A549 (cell line): ENCODE data around the gene RAET1L. TPM values are rescaled to one million over a fixed set of nuclear protein-coding genes. Genes with fewer than 3 reads are reported as not detected.

Source experiments
- ATAC-seq, 2 experiments: fragments of 200-7000 bp in 1 of 2; fragments of >200 bp in 1 of 2; cut with Nextera tagmentation in 1 of 2; cut with Tn5 transposase in 1 of 2; 3 replicates each; pipeline versions ENCODE4 v1.8.0 to v1.9.1; 2018 to 2020; ENCODE audit warnings: mild to moderate bottlenecking in 1 of 2, moderate library complexity in 1 of 2
- CTCF ChIA-PET: fragments of 300-600 bp; sonication (Branson Sonifier 250); formaldehyde crosslinking; extraction: SDS; loops from one replicate; lab custom pipeline; 2021; ENCODE audit warnings: antibody characterized with exemption, inconsistent platforms; lab: Yijun Ruan, JAX
- POLR2A ChIA-PET: fragments of 350-600 bp; formaldehyde crosslinking; extraction: SDS; loops from one replicate; lab custom pipeline; 2021; ENCODE audit warnings: antibody characterized with exemption, inconsistent platforms; lab: Yijun Ruan, JAX
- DNase-seq, 2 experiments: peaks; one replicate each; pipeline versions ENCODE4 v3.0.0 to v3.0.0-alpha.2; 2011 to 2016; ENCODE audit warnings: low read depth in 1 of 2, low spot score in 1 of 2
- FAIRE-seq: peaks from 2 replicates; lab custom pipeline; 2011; peaks lifted over from hg19 to GRCh38; lab: Jason Lieb, UNC
- H3K27ac ChIP-seq, 2 experiments: fragments of >200 bp; sonication (Bioruptor Twin); formaldehyde crosslinking; 3 replicates each; pipeline ENCODE4 v1.5.1; 2016 to 2017
- H3K4me1 ChIP-seq: fragments of >200 bp; sonication (Bioruptor Twin); formaldehyde crosslinking; 3 replicates; pipeline ENCODE4 v1.6.1; 2016
- H3K4me2 ChIP-seq: fragments of >200 bp; sonication (Bioruptor Twin); formaldehyde crosslinking; 3 replicates; pipeline ENCODE4 v1.6.1; 2016
- H3K4me3 ChIP-seq: fragments of >200 bp; sonication (Bioruptor Twin); formaldehyde crosslinking; 3 replicates; pipeline ENCODE4 v1.5.1; 2016
- H3K9me3 ChIP-seq: fragments of >200 bp; sonication (Bioruptor Twin); formaldehyde crosslinking; 3 replicates; pipeline ENCODE4 v1.6.1; 2016
- BHLHE40 ChIP-seq: IDR thresholded peaks from 2 replicates; pipeline ENCODE4 v1.6.1; 2012; ENCODE audit warnings: low read depth, low read length, inconsistent platforms
- CBX8 ChIP-seq: fragments of 200-600 bp; sonication (generic); IDR thresholded peaks from 2 replicates; pipeline ENCODE4 v1.6.1; 2016
- CEBPB ChIP-seq, 2 experiments: fragments of >200 bp in 1 of 2; sonication (Bioruptor Twin) in 1 of 2; formaldehyde crosslinking in 1 of 2; IDR thresholded peaks; 2 replicates each; pipeline ENCODE4 v1.6.1; 2012 to 2016
- CTCF ChIP-seq: fragments of >200 bp; sonication (Bioruptor Twin); formaldehyde crosslinking; IDR thresholded peaks from 3 replicates; pipeline ENCODE4 v1.5.1; 2016
- E2F6 ChIP-seq: IDR thresholded peaks from 2 replicates; pipeline ENCODE4 v1.6.1; 2012; ENCODE audit warnings: low read depth, borderline replicate concordance
- EHMT2 ChIP-seq: fragments of 200-600 bp; sonication (generic); IDR thresholded peaks from 2 replicates; pipeline ENCODE4 v1.6.1; 2016; ENCODE audit warnings: antibody characterized with exemption, low read depth, mild to moderate bottlenecking, moderate library complexity
- EP300 ChIP-seq, 2 experiments: fragments of >200 bp; sonication (Bioruptor Twin); formaldehyde crosslinking; IDR thresholded peaks; 2 replicates in 1 of 2; 3 replicates in 1 of 2; pipeline ENCODE4 v1.6.1; 2016 to 2017
- GATA3 ChIP-seq: IDR thresholded peaks from 2 replicates; pipeline ENCODE4 v1.6.1; 2012; ENCODE audit warnings: borderline replicate concordance
- HEYL ChIP-seq: fragments of 250-450 bp; sonication (Bioruptor Pico); IDR thresholded peaks from 2 replicates; pipeline ENCODE4 v1.8.0; 2021; ENCODE audit warnings: mild to moderate bottlenecking, moderate library complexity
- JUN ChIP-seq, 2 experiments: fragments of >200 bp; sonication (Bioruptor Twin); formaldehyde crosslinking; IDR thresholded peaks; 2 replicates in 1 of 2; 3 replicates in 1 of 2; pipeline ENCODE4 v1.6.1; 2016 to 2017
- JUNB ChIP-seq: fragments of >200 bp; sonication (Bioruptor Twin); formaldehyde crosslinking; IDR thresholded peaks from 2 replicates; pipeline ENCODE4 v1.6.1; 2016
- KDM5A ChIP-seq: fragments of 200-600 bp; sonication (generic); IDR thresholded peaks from 2 replicates; pipeline ENCODE4 v1.6.1; 2016; ENCODE audit warnings: antibody characterized with exemption, mild to moderate bottlenecking
- NPAS2 ChIP-seq: fragments of 250-450 bp; sonication (Bioruptor Pico); IDR thresholded peaks from 2 replicates; pipeline ENCODE4 v1.8.0; 2022; ENCODE audit warnings: mild to moderate bottlenecking, moderate library complexity, borderline replicate concordance
- POLR2A ChIP-seq: IDR thresholded peaks from 2 replicates; pipeline ENCODE4 v1.6.1; 2012; ENCODE audit warnings: mild to moderate bottlenecking, low read length
- RAD21 ChIP-seq, 2 experiments: fragments of >200 bp in 1 of 2; sonication (Bioruptor Twin) in 1 of 2; formaldehyde crosslinking in 1 of 2; IDR thresholded peaks in 1 of 2; conservative IDR thresholded peaks in 1 of 2; 2 replicates in 1 of 2; 3 replicates in 1 of 2; pipeline ENCODE4 v1.6.1; 2012 to 2018; ENCODE audit warnings: inconsistent platforms in 1 of 2
- RARB ChIP-seq: fragments of 250-450 bp; sonication (Bioruptor Pico); IDR thresholded peaks from 2 replicates; pipeline ENCODE4 v1.8.0; 2021; ENCODE audit warnings: mild to moderate bottlenecking, moderate library complexity
- REST ChIP-seq: fragments of 200-600 bp; sonication (generic); IDR thresholded peaks from 2 replicates; pipeline ENCODE4 v1.6.1; 2016; ENCODE audit warnings: antibody characterized with exemption, mild to moderate bottlenecking, moderate library complexity
- RFX5 ChIP-seq: fragments of 450-650 bp; IDR thresholded peaks from 2 replicates; pipeline ENCODE4 v1.7.1; 2014; ENCODE audit warnings: antibody characterized with exemption, mild to moderate bottlenecking, moderate library complexity
- SREBF2 ChIP-seq: fragments of 450-650 bp; IDR thresholded peaks from 2 replicates; pipeline ENCODE4 v1.6.1; 2014; ENCODE audit warnings: mild to moderate bottlenecking, moderate library complexity
- TFCP2L1 ChIP-seq: fragments of 250-450 bp; sonication (Bioruptor Pico); IDR thresholded peaks from 2 replicates; pipeline ENCODE4 v1.5.0; 2021; ENCODE audit warnings: mild to moderate bottlenecking
- USF2 ChIP-seq: fragments of 450-650 bp; IDR thresholded peaks from 2 replicates; pipeline ENCODE4 v1.6.1; 2014; ENCODE audit warnings: antibody characterized with exemption
- ZC3H11A ChIP-seq: fragments of 450-650 bp; IDR thresholded peaks from 2 replicates; pipeline ENCODE4 v1.6.1; 2014; ENCODE audit warnings: antibody characterized with exemption, mild to moderate bottlenecking
- ZFP36 ChIP-seq: fragments of 450-650 bp; IDR thresholded peaks from 2 replicates; pipeline ENCODE4 v1.6.1; 2014; ENCODE audit warnings: borderline replicate concordance; ENCODE audit not compliant: partially characterized antibody
- WGBS: methylation state at CpG from one replicate; pipeline ENCODE4 v1.1.6; 2017; ENCODE audit errors: missing lambda C conversion rate; 5-methylcytosine and 5-hydroxymethylcytosine counted together
- polyA plus RNA-seq, 4 experiments: library from polyadenylated mRNA; depleted of rRNA in 3 of 4; stranded (reverse); fragments of >200 nt; fragmentation: RNase III in 1 of 4; extraction: RNeasy Plus Mini Kit Qiagen cat#74134 plus additional on column Dnase treatment in 1 of 4; gene quantifications; 2 replicates in 3 of 4; 3 replicates in 1 of 4; pipeline ENCODE4 v1.2.3, GENCODE V29; 2011 to 2017
- TF ChIP-seq, protein P1 (sequence below): IDR thresholded peaks from 2 replicates; pipeline ENCODE4 v1.6.1; 2012

The RAET1L gene
- polyA plus RNA-seq, 2 of the 4 experiments (the other 2 are of a cell fraction) = 0.22 TPM; not detected in 1

DNA sequence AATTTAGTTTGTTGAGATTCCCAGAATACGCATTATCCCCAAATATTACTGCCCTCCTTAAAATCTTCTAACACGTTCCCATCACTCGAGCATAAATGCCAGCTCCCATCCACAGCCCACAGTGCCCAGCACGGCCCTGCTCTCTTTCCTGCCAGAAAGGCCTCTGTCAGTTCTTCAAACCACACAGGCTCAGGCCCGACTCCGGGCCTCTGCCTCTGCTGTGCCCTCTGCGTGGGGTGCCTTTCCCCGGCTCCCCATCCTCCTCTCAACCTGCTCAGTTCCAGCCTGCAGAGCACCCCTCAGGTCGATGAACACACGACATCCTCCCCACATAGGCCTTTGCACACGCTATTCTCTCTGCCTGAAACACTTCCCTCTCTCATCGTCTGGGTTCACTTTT lies 30.8 kb upstream of the RAET1L start:
- FAIRE-seq (no peak), DNase-seq (no peak), ATAC-seq (no peak)
- WGBS = 48% methylated on average over 12 of the region's 12 CpGs
- H3K4me2 ChIP-seq = no peak overlapping the region
- H3K4me3 ChIP-seq = no peak overlapping the region
- H3K4me1 ChIP-seq = no peaks in the 10 kb centered on the region
- CTCF ChIA-PET = interaction anchor here (1.0 kb wide), 1 partner anchor 15 kb away, joined by 3 read pairs; no protein-coding TSS in a partner anchor
- POLR2A ChIA-PET = no interaction called here
- no peaks in the 10 kb centered on the region for H3K9me3 ChIP-seq
- no peak for TF ChIP-seq ZFP36
- TF ChIP-seq ZC3H11A = no peak
- no peak for TF ChIP-seq RFX5
- no peak for TF ChIP-seq USF2
- TF ChIP-seq TFCP2L1 = no peak
- no peak for TF ChIP-seq SREBF2
- TF ChIP-seq CEBPB (IDR thresholded peaks at IDR 0.05) = no peak
- TF ChIP-seq KDM5A = no peak
- TF ChIP-seq BHLHE40 = no peak
- no peak for TF ChIP-seq RARB (CRISPR knock-in tag)
- TF ChIP-seq JUNB = no peak
- TF ChIP-seq, protein P1, sequence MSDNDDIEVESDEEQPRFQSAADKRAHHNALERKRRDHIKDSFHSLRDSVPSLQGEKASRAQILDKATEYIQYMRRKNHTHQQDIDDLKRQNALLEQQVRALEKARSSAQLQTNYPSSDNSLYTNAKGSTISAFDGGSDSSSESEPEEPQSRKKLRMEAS = no peak
- no peak overlapping the region for H3K27ac ChIP-seq

- H3K4me1 ChIP-seq = no peaks in the 10 kb centered on the region
- no peak for FAIRE-seq
- no peaks in the 10 kb centered on the region for H3K9me3 ChIP-seq
- POLR2A ChIA-PET = no interaction called here
- no peak overlapping the region for H3K4me2 ChIP-seq
- TF ChIP-seq CBX8 (no peak), POLR2A (no peak), HEYL (CRISPR knock-in tag) (no peak), EHMT2 (no peak), JUN (IDR thresholded peaks at IDR 0.05) (no peak), EP300 (IDR thresholded peaks at IDR 0.05) (no peak), KDM5A (no peak), CTCF (no peak), RAD21 (conservative IDR thresholded peaks at IDR 0.05 in 1 of 2, IDR thresholded peaks at IDR 0.05 in 1 of 2) (no peak), NPAS2 (CRISPR knock-in tag) (no peak), REST (no peak), JUNB (no peak), E2F6 (no peak), GATA3 (no peak)
- 36% methylated on average over 10 of the region's 10 CpGs for WGBS
- no peak overlapping the region for H3K27ac ChIP-seq
- H3K4me3 ChIP-seq = no peak overlapping the region
- no peak for ATAC-seq
- CTCF ChIA-PET = interaction anchor here (1.0 to 1.2 kb wide), 2 partner anchors 12 to 16 kb away, joined by 3 read pairs; no protein-coding TSS in a partner anchor
- no peak for DNase-seq
These were observed 29.8 kb upstream of the RAET1L start for GRCh38 chr6:150055131-150055530.
